ENCODE measurements around the gene DCAF12.

DNA sequence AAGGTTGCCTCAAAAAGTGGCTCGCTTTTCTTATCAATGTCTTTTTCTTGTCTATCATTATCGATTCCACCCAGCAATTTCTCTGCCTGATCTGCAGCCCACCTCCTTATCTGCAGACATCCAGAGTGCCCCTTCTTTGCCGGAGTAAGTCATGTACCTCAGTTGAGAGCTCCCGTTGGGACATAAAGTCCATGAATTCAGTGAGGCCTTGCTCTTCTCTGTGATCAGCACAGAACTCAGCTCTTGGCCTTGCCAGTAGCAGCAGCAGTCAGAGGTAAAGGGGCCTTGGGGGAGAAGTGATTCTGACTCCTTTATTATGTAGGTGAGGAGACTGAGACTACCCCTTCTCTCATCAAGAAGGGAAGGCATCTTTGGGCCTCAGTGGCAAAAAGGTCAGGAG lies 24.9 kb upstream of the DCAF12 start:
- TF ChIP-seq CTCF (IDR thresholded peaks at IDR 0.05) (no peak), POLR2AphosphoS5 (IDR thresholded peaks at IDR 0.05) (no peak), POLR2A (IDR thresholded peaks at IDR 0.05) (no peak), EP300 (IDR thresholded peaks at IDR 0.05) (no peak)
